Measurements from ENCODE around the gene NR2C1. TPM values are rescaled to one million over a fixed set of nuclear protein-coding genes. Genes with fewer than 3 reads are reported as not detected.
A peak's percentile ranks its signal among the peaks of the same experiment; 100 is the strongest.

The NR2C1 gene
- total RNA-seq, 2 experiments from 2014 or later = 36.0 to 41.6 TPM

DNA sequence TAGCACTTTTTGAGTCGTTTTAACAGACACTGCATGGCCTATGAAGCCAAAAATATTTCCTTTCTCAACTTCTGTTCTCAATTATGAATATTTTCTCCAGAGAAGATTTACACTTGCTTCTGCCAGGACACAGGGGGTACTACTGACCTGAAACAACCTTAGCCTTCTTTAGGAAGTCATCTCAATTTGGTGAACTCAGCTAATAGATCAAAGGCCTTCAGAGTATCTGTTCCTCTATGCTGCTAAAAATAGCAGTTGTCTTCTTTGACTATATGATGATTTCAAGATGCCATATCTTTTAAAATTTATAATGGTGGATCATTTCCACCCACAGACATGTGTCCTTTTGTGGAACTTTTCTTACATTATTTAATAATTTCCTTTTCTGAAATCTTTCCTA, 55.9 kb downstream of the NR2C1 start:
- no peak overlapping the region for H3K4me3 Mint-ChIP-seq
- POLR2A ChIA-PET = no interaction called here
- no peak for DNase-seq
- peaks cover 14% of the 10 kb centered on the region for H3K36me3 Mint-ChIP-seq (ENCODE audit: low read depth)
- no peaks in the 10 kb centered on the region for H3K4me1 Mint-ChIP-seq
- no peak overlapping the region for H3K27ac Mint-ChIP-seq
- peaks cover 3% of the 10 kb centered on the region for H3K9me3 Mint-ChIP-seq
- CTCF ChIA-PET = interaction anchor here (0.6 kb wide), 1 partner anchor 84 kb away, joined by 3 read pairs; no protein-coding TSS in a partner anchor
- H3K27me3 Mint-ChIP-seq = peaks cover 2% of the 10 kb centered on the region

DNA sequence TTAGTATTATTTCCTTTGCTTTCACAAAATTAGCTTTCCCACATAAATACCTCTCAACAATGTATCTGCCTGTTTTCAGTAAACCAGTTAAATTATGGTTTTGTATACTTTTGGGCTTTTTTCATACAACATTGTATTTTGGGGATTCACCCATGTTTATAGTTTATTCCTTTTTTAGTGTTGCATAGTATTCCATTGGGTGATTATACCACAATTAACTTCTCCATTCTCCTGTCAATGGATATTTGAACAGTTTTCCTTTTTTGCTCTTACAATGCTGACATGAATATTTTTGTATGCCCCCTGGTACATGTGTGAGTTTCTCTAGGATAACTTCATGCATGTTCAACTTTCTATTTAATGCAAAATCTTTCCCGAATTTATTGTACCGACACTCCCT, 57.3 kb downstream of the NR2C1 start:
- POLR2A ChIA-PET = no interaction called here
- Mint-ChIP-seq H3K9me3 (peaks cover 3% of the 10 kb centered on the region), H3K27ac (no peak overlapping the region), H3K36me3 (ENCODE audit: low read depth) (peaks cover 10% of the 10 kb centered on the region), H3K4me3 (no peak overlapping the region), H3K4me1 (no peaks in the 10 kb centered on the region), H3K27me3 (peaks cover 4% of the 10 kb centered on the region)
- no peak for DNase-seq
- CTCF ChIA-PET = interaction anchor here (0.7 kb wide), 1 partner anchor 19 kb away, joined by 3 read pairs; no protein-coding TSS in a partner anchor

DNA sequence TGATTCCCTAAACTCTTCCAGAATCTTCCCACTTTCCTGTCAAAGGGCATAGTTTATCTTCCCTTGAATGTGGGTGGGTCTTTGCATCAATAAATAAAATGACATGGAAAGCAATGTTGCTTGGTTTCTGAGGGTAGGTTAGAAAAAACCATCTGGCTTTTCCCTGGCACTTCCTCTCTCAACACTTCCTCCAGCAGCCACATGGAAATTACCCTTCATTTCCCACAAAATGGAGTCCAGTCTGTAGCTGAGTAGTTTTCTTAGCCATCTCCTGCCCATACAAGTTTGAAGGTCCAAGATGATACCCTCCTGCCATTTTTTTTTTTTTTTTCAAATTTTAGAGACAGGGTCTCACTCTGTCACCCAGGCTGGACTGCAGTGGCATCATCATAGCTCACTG, 58.9 kb downstream of the NR2C1 start:
- Mint-ChIP-seq H3K4me3 (no peak overlapping the region), H3K4me1 (no peaks in the 10 kb centered on the region), H3K36me3 (ENCODE audit: low read depth) (peaks cover 11% of the 10 kb centered on the region), H3K9me3 (peaks cover 3% of the 10 kb centered on the region), H3K27me3 (peaks cover 4% of the 10 kb centered on the region), H3K27ac (no peak overlapping the region)
- ChIA-PET CTCF (interaction anchor here (1.2 kb wide), 1 partner anchor 15 kb away, joined by 3 read pairs; no protein-coding TSS in a partner anchor), POLR2A (interaction anchor here (1.5 kb wide), 1 partner anchor 11 kb away, joined by 7 read pairs; the partner anchor contains the start of gene NDUFA12)
- no peak for DNase-seq

DNA sequence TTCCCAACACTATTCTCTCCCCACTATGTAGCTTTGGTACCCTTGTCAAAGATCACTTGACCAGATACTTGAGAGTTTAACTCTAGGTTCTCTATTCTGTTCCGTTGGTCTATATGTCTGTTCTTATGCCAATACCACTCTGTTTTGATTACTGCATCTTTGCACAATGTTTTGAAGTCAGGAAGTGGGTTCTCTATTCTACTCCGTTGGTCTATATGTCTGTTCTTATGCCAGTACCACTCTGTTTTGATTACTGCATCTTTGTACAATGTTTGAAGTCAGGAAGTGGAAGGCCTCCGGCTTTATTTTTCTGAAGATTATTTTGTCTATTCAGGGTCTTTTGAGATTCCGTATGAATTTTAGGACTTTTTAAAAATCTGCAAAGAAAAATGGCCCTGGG, 67.2 kb downstream of the NR2C1 start:
- Mint-ChIP-seq H3K36me3 (ENCODE audit: low read depth) (peaks cover 22% of the 10 kb centered on the region), H3K9me3 (peaks cover 20% of the 10 kb centered on the region), H3K4me1 (peaks cover 29% of the 10 kb centered on the region), H3K4me3 (no peak overlapping the region), H3K27me3 (no peaks in the 10 kb centered on the region), H3K27ac (no peak overlapping the region)
- ChIA-PET POLR2A (interaction anchor here (1.6 kb wide), 1 partner anchor 14 kb away, joined by 3 read pairs; no protein-coding TSS in a partner anchor), CTCF (interaction anchor here (1.1 kb wide), 1 partner anchor 67 kb away, joined by 4 read pairs; the partner anchor contains the start of gene NR2C1)
- DNase-seq = no peak

DNA sequence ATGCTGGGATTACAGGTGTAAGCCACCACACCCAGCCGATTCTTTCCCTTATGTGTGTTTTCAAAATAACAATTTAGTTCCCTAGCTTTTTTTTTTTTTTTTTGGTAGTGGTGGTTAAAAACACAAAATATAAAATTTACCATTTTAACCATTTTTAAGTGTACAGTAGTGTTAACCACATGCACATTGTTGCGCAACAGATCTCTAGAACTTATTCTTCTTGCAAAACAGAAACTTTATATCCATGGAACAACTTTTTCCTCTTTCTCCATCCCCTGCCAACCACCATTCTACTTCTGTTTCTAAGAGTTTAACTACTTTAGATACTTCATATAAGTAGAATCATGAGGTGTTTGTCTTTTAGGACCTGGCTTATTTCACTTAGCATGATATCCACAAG, 68.8 kb downstream of the NR2C1 start:
- CTCF ChIA-PET = interaction anchor here (0.9 to 1.7 kb wide), 5 partner anchors 15 to 213 kb away, joined by 3 to 4 read pairs (median 3); partner anchors contain the start of genes FGD6 and VEZT
- H3K36me3 Mint-ChIP-seq (ENCODE audit: low read depth) = peaks cover 28% of the 10 kb centered on the region
- H3K27me3 Mint-ChIP-seq = no peaks in the 10 kb centered on the region
- peak overlapping the region; percentile 36 for H3K4me3 Mint-ChIP-seq
- H3K9me3 Mint-ChIP-seq = peaks cover 20% of the 10 kb centered on the region
- H3K4me1 Mint-ChIP-seq = peaks cover 43% of the 10 kb centered on the region
- no peak overlapping the region for H3K27ac Mint-ChIP-seq
- DNase-seq = no peak
- POLR2A ChIA-PET = interaction anchor here (1.0 to 5.1 kb wide), 5 partner anchors 9 to 1173 kb away, joined by 3 to 48 read pairs (median 7); partner anchors contain the start of gene NR2C1

DNA sequence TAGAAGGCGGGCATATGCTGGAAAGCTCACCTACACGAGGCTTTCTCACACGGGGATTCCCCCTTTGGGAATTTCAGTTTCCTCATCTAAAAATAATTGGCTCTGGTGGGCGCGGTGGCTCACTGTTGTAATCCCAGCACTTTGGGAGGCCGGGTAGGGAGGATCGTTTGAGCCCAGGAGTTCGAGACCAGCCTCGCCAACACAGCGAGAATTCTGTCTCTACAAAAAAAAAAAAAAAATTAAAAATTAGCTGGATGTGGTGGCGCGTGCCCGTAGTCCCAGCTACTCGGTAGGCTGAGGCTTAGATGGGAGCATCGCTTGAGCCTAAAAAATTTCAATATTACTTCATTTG, 69.5 kb downstream of the NR2C1 start:
- Mint-ChIP-seq H3K36me3 (ENCODE audit: low read depth) (peaks cover 35% of the 10 kb centered on the region), H3K27me3 (no peaks in the 10 kb centered on the region), H3K4me3 (peak overlapping the region; percentile 87), H3K4me1 (peaks cover 50% of the 10 kb centered on the region), H3K9me3 (peaks cover 18% of the 10 kb centered on the region), H3K27ac (peak overlapping the region; percentile 77)
- POLR2A ChIA-PET = interaction anchor here (0.6 to 5.1 kb wide), 27 partner anchors 10 to 1174 kb away, joined by 3 to 48 read pairs (median 4); partner anchors contain the start of genes CCDC38, FGD6, METAP2 and NR2C1
- CTCF ChIA-PET = interaction anchor here (0.8 to 1.7 kb wide), 8 partner anchors 10 to 214 kb away, joined by 3 to 4 read pairs (median 3); partner anchors contain the start of genes FGD6 and VEZT
- DNase-seq = no peak

DNA sequence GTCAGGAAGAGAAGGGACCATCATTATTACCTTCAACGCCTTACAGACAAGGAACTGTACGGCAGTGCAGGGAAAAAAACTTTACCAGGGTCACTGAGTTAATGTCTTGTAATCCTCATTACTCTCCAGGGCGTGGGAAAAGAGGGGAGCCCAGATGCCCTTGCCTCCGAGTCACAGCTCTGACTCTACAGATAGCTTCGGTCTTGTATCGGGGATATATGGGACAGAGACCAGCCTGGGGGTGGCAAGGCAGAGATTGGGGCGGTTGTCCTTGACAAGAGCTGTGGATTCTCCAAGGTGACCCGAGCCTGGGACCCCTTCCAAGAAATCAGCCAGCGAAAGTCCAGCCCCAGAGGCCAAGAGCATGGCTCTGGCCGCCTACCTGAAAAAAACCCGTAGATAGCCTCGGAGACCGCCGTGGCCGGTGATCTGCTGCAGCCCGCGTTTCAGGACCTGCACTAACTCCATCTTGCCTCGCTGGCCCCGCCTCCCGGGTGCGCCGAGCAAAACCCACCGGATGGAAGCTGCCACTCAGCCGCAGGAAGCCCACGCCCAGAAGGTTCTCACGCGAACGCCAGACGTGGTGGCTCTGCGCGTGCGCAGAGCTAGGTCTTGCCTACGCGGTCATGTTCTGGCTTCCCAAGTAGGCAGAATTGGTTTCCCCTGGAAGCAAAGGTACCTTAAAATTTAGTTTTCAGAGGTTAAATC, 70.1 kb downstream of the NR2C1 start, which contains the start of gene NDUFA12:
NDUFA12 (minus strand) TSS at position 485 of the 708 bp plus-strand sequence; CDS start at position 468, 17 bp downstream.
- POLR2A ChIA-PET = interaction anchor here (0.6 to 5.1 kb wide), 28 partner anchors 10 to 1174 kb away, joined by 3 to 48 read pairs (median 4); partner anchors contain the start of genes CCDC38, FGD6, METAP2 and NR2C1
- peak; percentile 95 for DNase-seq
- peak within 1 kb of the TSS; percentile 87 for H3K4me3 Mint-ChIP-seq
- CTCF ChIA-PET = interaction anchor here (0.8 to 1.7 kb wide), 8 partner anchors 10 to 214 kb away, joined by 3 to 4 read pairs (median 3); partner anchors contain the start of genes FGD6 and VEZT
- H3K27me3 Mint-ChIP-seq = no peaks in the 10 kb centered on the region
- H3K9me3 Mint-ChIP-seq = peaks cover 16% of the 10 kb centered on the region
- H3K27ac Mint-ChIP-seq = peak within 1 kb of the TSS; percentile 77
- peaks cover 56% of the 10 kb centered on the region for H3K4me1 Mint-ChIP-seq
- H3K36me3 Mint-ChIP-seq (ENCODE audit: low read depth) = peaks cover 40% of the 10 kb centered on the region

DNA sequence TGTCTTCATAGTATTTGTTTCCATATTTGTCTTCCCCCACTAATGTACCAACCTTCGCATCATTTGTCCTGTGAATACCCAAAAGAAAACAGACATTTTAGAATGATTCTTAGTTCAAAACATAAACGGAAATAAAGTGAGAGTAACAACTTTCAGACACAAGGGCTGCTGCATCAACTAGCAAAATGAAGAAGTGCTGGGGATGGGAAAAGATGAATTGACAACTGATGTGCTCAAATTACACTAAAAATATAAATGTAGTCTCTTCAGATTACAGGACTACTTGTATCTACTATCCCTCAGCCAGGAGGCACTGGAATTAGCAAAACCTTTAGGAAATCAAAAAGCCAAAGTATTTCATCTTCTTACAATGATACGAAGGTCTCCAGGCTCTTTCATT, 70.7 kb downstream of the NR2C1 start:
- peak overlapping the region; percentile 87 for H3K4me3 Mint-ChIP-seq
- CTCF ChIA-PET = interaction anchor here (0.6 to 1.7 kb wide), 3 partner anchors 64 to 127 kb away, joined by 3 to 5 read pairs (median 4); no protein-coding TSS in a partner anchor
- H3K36me3 Mint-ChIP-seq (ENCODE audit: low read depth) = peaks cover 43% of the 10 kb centered on the region

DNA sequence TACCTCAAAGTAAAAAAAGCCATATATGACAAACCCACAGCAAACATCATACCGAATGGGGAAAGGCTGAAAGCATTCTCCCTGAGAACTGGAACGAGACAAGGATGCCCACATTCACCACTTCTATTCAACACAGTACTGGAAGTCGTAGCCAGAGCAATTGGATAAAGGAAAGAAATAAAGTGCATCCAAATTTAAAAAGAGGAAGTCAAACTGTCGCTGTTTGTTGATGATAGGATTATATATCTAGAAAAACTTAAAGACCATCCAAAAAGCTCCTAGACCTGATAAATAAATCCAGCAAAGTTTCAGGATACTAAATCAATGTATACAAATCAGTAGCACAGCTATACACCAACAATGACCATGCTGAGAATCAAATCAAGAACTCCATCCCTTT, 75.1 kb downstream of the NR2C1 start:
- H3K36me3 Mint-ChIP-seq (ENCODE audit: low read depth) = peaks cover 44% of the 10 kb centered on the region
- H3K4me3 Mint-ChIP-seq = no peak overlapping the region
- no peak overlapping the region for H3K27ac Mint-ChIP-seq
- ChIA-PET POLR2A (no interaction called here), CTCF (interaction anchor here (1.5 kb wide), 1 partner anchor 75 kb away, joined by 4 read pairs; the partner anchor contains the start of gene NR2C1)
- no peak for DNase-seq
- peaks cover 47% of the 10 kb centered on the region for H3K4me1 Mint-ChIP-seq
- H3K27me3 Mint-ChIP-seq = no peaks in the 10 kb centered on the region
- H3K9me3 Mint-ChIP-seq = no peaks in the 10 kb centered on the region

More for the DNA sequence above, 70.7 kb downstream of the NR2C1 start:
- POLR2A ChIA-PET = interaction anchor here (1.0 to 5.1 kb wide), 13 partner anchors 9 to 939 kb away, joined by 3 to 48 read pairs (median 10); partner anchors contain the start of genes CCDC38, FGD6, METAP2 and NR2C1
- Mint-ChIP-seq H3K4me1 (peaks cover 59% of the 10 kb centered on the region), H3K9me3 (peaks cover 14% of the 10 kb centered on the region), H3K27ac (peak overlapping the region; percentile 77), H3K27me3 (no peaks in the 10 kb centered on the region)
- DNase-seq = no peak

DNA sequence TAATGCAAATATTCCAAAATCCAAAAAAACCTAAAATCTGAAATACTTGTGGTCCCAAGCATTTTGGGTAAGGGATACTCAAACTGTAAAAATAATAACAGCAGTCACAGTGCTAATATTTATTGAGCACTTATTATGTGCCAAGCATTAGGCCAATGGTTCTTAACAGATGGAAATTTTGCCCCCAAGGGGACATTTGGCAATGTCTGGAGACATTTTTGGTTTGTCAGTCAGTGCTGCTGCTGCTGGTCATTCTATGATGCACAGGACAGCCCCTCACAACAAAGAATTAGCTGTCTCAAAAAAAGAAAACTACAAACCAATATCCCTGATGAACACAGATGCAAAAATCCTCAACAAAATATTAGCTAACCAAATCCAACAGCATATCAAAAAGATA, 75.7 kb downstream of the NR2C1 start:
- Mint-ChIP-seq H3K27ac (no peak overlapping the region), H3K27me3 (no peaks in the 10 kb centered on the region), H3K9me3 (no peaks in the 10 kb centered on the region), H3K4me1 (peaks cover 46% of the 10 kb centered on the region), H3K4me3 (no peak overlapping the region), H3K36me3 (ENCODE audit: low read depth) (peaks cover 46% of the 10 kb centered on the region)
- ChIA-PET POLR2A (no interaction called here), CTCF (interaction anchor here (0.6 kb wide), 1 partner anchor 18 kb away, joined by 3 read pairs; no protein-coding TSS in a partner anchor)
- no peak for DNase-seq

DNA sequence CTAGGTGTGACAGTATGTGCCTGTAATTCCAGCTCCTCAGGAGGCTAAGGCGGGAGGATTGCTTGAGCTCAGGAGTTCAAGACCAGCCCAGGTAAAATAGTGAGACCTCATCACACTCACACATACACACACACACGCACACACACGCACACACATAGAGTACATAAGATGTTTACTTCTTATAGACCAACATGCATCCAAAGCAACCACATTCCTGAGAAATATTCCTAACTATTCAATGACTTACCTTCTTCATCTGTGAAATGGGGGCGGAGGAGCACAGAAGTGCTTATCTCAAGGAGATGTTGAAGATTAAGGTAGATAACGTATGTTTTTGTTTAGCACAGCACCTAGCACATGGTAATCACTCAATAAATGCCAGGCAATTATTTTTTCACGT, 76.4 kb downstream of the NR2C1 start:
- Mint-ChIP-seq H3K36me3 (ENCODE audit: low read depth) (peaks cover 50% of the 10 kb centered on the region), H3K9me3 (no peaks in the 10 kb centered on the region)

DNA sequence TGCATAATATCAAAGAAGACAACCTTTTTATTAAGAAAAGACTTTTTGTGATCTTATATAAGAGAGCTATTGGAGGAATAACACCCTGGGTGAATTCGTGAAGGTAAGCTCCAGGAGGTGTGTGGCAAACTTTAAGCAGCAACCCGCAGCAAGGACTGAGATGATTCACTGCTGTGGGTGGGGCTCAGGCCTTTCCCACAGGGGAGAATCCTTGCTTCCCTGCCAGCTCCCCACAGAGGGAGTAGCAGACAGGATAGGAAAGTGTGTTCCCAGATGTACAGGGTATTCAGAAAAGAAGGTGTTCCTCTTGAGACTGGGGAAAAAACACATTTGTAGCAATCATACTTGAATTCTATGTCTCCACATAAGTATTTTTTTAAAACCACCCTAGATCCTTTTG, 79.1 kb downstream of the NR2C1 start:
- DNase-seq = no peak
- Mint-ChIP-seq H3K36me3 (ENCODE audit: low read depth) (peaks cover 53% of the 10 kb centered on the region), H3K4me1 (peaks cover 30% of the 10 kb centered on the region), H3K4me3 (no peak overlapping the region), H3K27ac (no peak overlapping the region), H3K9me3 (no peaks in the 10 kb centered on the region), H3K27me3 (no peaks in the 10 kb centered on the region)
- CTCF ChIA-PET = interaction anchor here (1.2 to 1.3 kb wide), 2 partner anchors 9 to 52 kb away, joined by 3 read pairs; partner anchors contain the start of gene NDUFA12
- POLR2A ChIA-PET = interaction anchor here (4.4 kb wide), 1 partner anchor 8 kb away, joined by 29 read pairs; the partner anchor contains the start of gene NDUFA12

More for the DNA sequence above, 76.4 kb downstream of the NR2C1 start:
- H3K4me1 Mint-ChIP-seq = peaks cover 46% of the 10 kb centered on the region
- no peak overlapping the region for H3K4me3 Mint-ChIP-seq
- H3K27ac Mint-ChIP-seq = no peak overlapping the region
- H3K27me3 Mint-ChIP-seq = no peaks in the 10 kb centered on the region
- POLR2A ChIA-PET = no interaction called here
- no peak for DNase-seq
- CTCF ChIA-PET = interaction anchor here (0.6 kb wide), 1 partner anchor 19 kb away, joined by 3 read pairs; no protein-coding TSS in a partner anchor
